K562 (cell line): ENCODE data around the gene DCXR. TPM values are rescaled to one million over a fixed set of nuclear protein-coding genes. Genes with fewer than 3 reads are reported as not detected.

Experiments
- ATAC-seq: fragments of 200-7000 bp; cut with Tn5 transposase; 3 replicates; pipeline ENCODE4 v1.9.1; 2020; ENCODE audit warnings: moderate library complexity
- BruUV-seq: library from RNA; stranded (reverse); fragments of 400-500 nt; replicated peaks from 2 replicates; lab custom pipeline; 2021; lab: Mats Ljungman, UMichigan
- CTCF ChIA-PET: fragments of 300-600 bp; formaldehyde crosslinking; extraction: SDS; loops from one replicate; lab custom pipeline; 2021; ENCODE audit warnings: low intra/inter-chr PET ratio; lab: Yijun Ruan, JAX
- POLR2A ChIA-PET: fragments of 300-600, 350-650 bp; sonication (Branson Sonifier 250); formaldehyde crosslinking; extraction: SDS; loops from one replicate; lab custom pipeline; 2021; ENCODE audit warnings: antibody characterized with exemption, inconsistent platforms; lab: Yijun Ruan, JAX
- DNase-seq, 4 experiments: peaks; one replicate each; pipeline versions ENCODE4 v3.0.0 to v3.0.0-alpha.2; 2011 to 2018; ENCODE audit warnings: low spot score in 3 of 4, mixed read lengths in 3 of 4; ENCODE audit errors: extremely low read depth in 1 of 4
- FAIRE-seq: peaks from 2 replicates; lab custom pipeline; 2011; peaks lifted over from hg19 to GRCh38; lab: Jason Lieb, UNC
- H2AFZ ChIP-seq: 2 replicates; pipeline ENCODE4 v1.6.0; 2011; ENCODE audit warnings: low read depth, low read length, control low read depth, inconsistent platforms
- H3K27ac ChIP-seq: fragments of 200-600 bp; 3 replicates; pipeline ENCODE4 v1.8.0; 2011; ENCODE audit warnings: low read depth, mild to moderate bottlenecking, control low read depth, inconsistent platforms, low read length, moderate library complexity, mixed read lengths; ENCODE audit errors: extremely low read depth
- H3K27me3 ChIP-seq, 2 experiments: fragments of 300-600 bp in 1 of 2; 2 replicates in 1 of 2; 3 replicates in 1 of 2; pipeline versions ENCODE4 v1.6.0 to v1.8.0; 2011; ENCODE audit warnings: inconsistent platforms in 2 of 2, low read length in 2 of 2, mild to moderate bottlenecking in 1 of 2, mixed read lengths in 1 of 2, moderate library complexity in 1 of 2; ENCODE audit not compliant: control insufficient read depth in 2 of 2, insufficient read depth in 2 of 2
- H3K36me3 ChIP-seq: fragments of 300-600 bp; 3 replicates; pipeline ENCODE4 v1.8.0; 2011; ENCODE audit warnings: mild to moderate bottlenecking, low read length, inconsistent platforms; ENCODE audit not compliant: control insufficient read depth, insufficient read depth
- H3K4me1 ChIP-seq, 2 experiments: fragments of 200-600 bp in 1 of 2; replicated peaks in 1 of 2; 2 replicates in 1 of 2; 3 replicates in 1 of 2; pipeline versions ENCODE4 v1.5.1 to v1.8.0; 2011; ENCODE audit warnings: inconsistent platforms in 2 of 2, low read length in 2 of 2, mild to moderate bottlenecking in 1 of 2, mixed read lengths in 1 of 2, moderate library complexity in 1 of 2; ENCODE audit not compliant: control insufficient read depth in 2 of 2, insufficient read depth in 2 of 2
- H3K4me2 ChIP-seq: 2 replicates; pipeline ENCODE4 v1.6.1; 2011; ENCODE audit warnings: low read length, control low read depth, inconsistent platforms, mixed read lengths; ENCODE audit not compliant: insufficient read depth
- H3K4me3 ChIP-seq: fragments of 200-600 bp; sonication (generic), shearing (Covaris generic); 2 replicates; pipeline ENCODE4 v1.5.1; 2016; ENCODE audit warnings: control low read depth, inconsistent platforms
- H3K79me2 ChIP-seq: fragments of 200-600 bp; 3 replicates; pipeline ENCODE4 v1.8.0; 2011; ENCODE audit warnings: low read length, inconsistent platforms; ENCODE audit not compliant: control insufficient read depth, insufficient read depth
- H3K9ac ChIP-seq, 2 experiments: 2 replicates each; pipeline versions ENCODE4 v1.6.0 to v1.6.1; 2011; ENCODE audit warnings: low read depth in 2 of 2, low read length in 2 of 2, control low read depth in 1 of 2, inconsistent platforms in 1 of 2, mild to moderate bottlenecking in 1 of 2, mixed read lengths in 1 of 2; ENCODE audit not compliant: insufficient read depth in 1 of 2
- H3K9me1 ChIP-seq: one replicate; pipeline ENCODE4 v1.6.0; 2011; ENCODE audit warnings: inconsistent platforms, mild to moderate bottlenecking, low read length, moderate library complexity; ENCODE audit not compliant: control insufficient read depth, insufficient read depth
- H3K9me3 ChIP-seq: replicated peaks from 2 replicates; pipeline ENCODE4 v1.5.1; 2011; ENCODE audit warnings: low read depth, low read length, inconsistent platforms; ENCODE audit not compliant: control insufficient read depth, insufficient read depth
- H4K20me1 ChIP-seq: replicated peaks from 2 replicates; pipeline ENCODE4 v1.6.1; 2011; ENCODE audit warnings: low read length, inconsistent platforms, mixed read lengths; ENCODE audit not compliant: control insufficient read depth, insufficient read depth
- CGGBP1 ChIP-seq: fragments of 250-450 bp; sonication (Bioruptor Pico); IDR thresholded peaks from 2 replicates; pipeline ENCODE4 v1.9.0; 2021; ENCODE audit warnings: mild to moderate bottlenecking
- E2F6 ChIP-seq, 2 experiments: IDR thresholded peaks; 2 replicates each; pipeline ENCODE4 v1.6.1; 2011; ENCODE audit warnings: borderline replicate concordance in 1 of 2, control low read depth in 1 of 2, low read depth in 1 of 2, low read length in 1 of 2, mild to moderate bottlenecking in 1 of 2, mixed read lengths in 1 of 2, moderate library complexity in 1 of 2; ENCODE audit not compliant: insufficient read depth in 1 of 2, insufficient read length in 1 of 2, poor library complexity in 1 of 2, severe bottlenecking in 1 of 2; ENCODE audit errors: extremely low read depth in 1 of 2
- EP400 ChIP-seq: fragments of 450-650 bp; IDR thresholded peaks from 2 replicates; pipeline ENCODE4 v1.6.1; 2017; ENCODE audit warnings: antibody characterized with exemption, mild to moderate bottlenecking, moderate library complexity
- NFE2 ChIP-seq: IDR thresholded peaks from 2 replicates; pipeline ENCODE4 v1.6.1; 2014; ENCODE audit warnings: antibody characterized with exemption, low read depth
- NR2C1 ChIP-seq, 2 experiments: fragments of 450-650 bp; IDR thresholded peaks; 2 replicates each; pipeline ENCODE4 v1.6.1; 2017; ENCODE audit warnings: mild to moderate bottlenecking in 2 of 2, antibody characterized with exemption in 1 of 2, inconsistent platforms in 1 of 2, missing compliant biosample characterization in 1 of 2, missing genetic modification characterization in 1 of 2
- POLR2AphosphoS2 ChIP-seq: IDR thresholded peaks from 2 replicates; pipeline ENCODE4 v1.6.1; 2012; ENCODE audit warnings: low read length, improper control_type of control experiment
- RBM22 ChIP-seq: fragments of 200-400 bp; formaldehyde crosslinking; IDR thresholded peaks from 2 replicates; pipeline ENCODE4 v1.6.1; 2018; ENCODE audit warnings: low read length, low read depth; ENCODE audit not compliant: poor library complexity, severe bottlenecking
- TCF3 ChIP-seq: sonication (generic); formaldehyde crosslinking; IDR thresholded peaks from 2 replicates; pipeline ENCODE4 v1.4.0; 2020; ENCODE audit warnings: mild to moderate bottlenecking, missing genetic modification reagents
- TFE3 ChIP-seq: fragments of 450-650 bp; formaldehyde crosslinking; IDR thresholded peaks from 2 replicates; pipeline ENCODE4 v1.4.0; 2020; ENCODE audit warnings: mild to moderate bottlenecking, mixed read lengths
- ZC3H11A ChIP-seq: IDR thresholded peaks from 2 replicates; pipeline ENCODE4 v1.6.1; 2012; ENCODE audit warnings: low read depth, low read length, improper control_type of control experiment
- ZFP91 ChIP-seq: sonication (generic); formaldehyde crosslinking; IDR thresholded peaks from 2 replicates; pipeline ENCODE4 v1.8.0; 2022; ENCODE audit warnings: mild to moderate bottlenecking, missing genetic modification reagents
- ZFX ChIP-seq: sonication (generic); formaldehyde crosslinking; IDR thresholded peaks from 2 replicates; pipeline ENCODE4 v1.8.0; 2022; ENCODE audit warnings: mild to moderate bottlenecking, missing genetic modification reagents, moderate library complexity
- ZNF740 ChIP-seq, 3 experiments: fragments of 200-800 bp in 1 of 3; sonication (Bioruptor generic) in 1 of 3; sonication (generic) in 1 of 3; formaldehyde crosslinking in 1 of 3; IDR thresholded peaks; 2 replicates each; pipeline versions ENCODE4 v1.6.1 to v1.8.0; 2016 to 2022; ENCODE audit warnings: mild to moderate bottlenecking in 2 of 3, missing compliant biosample characterization in 2 of 3, missing genetic modification characterization in 2 of 3, missing genetic modification reagents in 1 of 3
- WGBS: fragments of 100-300 bp; shearing (Covaris generic); methylation state at CpG from one replicate; pipeline ENCODE4 v1.1.6; 2016; ENCODE audit warnings: low coverage, mixed read lengths; ENCODE audit not compliant: insufficient coverage; ENCODE audit errors: missing lambda C conversion rate; 5-methylcytosine and 5-hydroxymethylcytosine counted together
- in situ Hi-C: fragments of 300-500 bp; cut with MboI; formaldehyde crosslinking; loops from 4 replicates; pipeline ENCODE4 v1.15.0; 2018; ENCODE audit warnings: inconsistent platforms, mixed read lengths
- intact Hi-C: fragments of 100-400 bp; cut with micrococcal nuclease; formaldehyde crosslinking; loops from 2 replicates; pipeline ENCODE4 v1.14.2; 2022
- polyA plus RNA-seq, 8 experiments: library from polyadenylated mRNA; depleted of rRNA in 4 of 8; stranded (reverse) in 5 of 8; unstranded in 3 of 8; fragments of >200 nt; fragmentation: Nextera tagmentation in 2 of 8; fragmentation: Illumina TruSeq in 1 of 8; extraction: Ambion mirVana in 2 of 8; extraction: Trizol in 1 of 8; gene quantifications; 2 replicates each; pipeline versions ENCODE4 v1.2.1 to v1.2.3, GENCODE V29; 2011 to 2014; ENCODE audit warnings: inconsistent platforms in 1 of 8, missing spikeins in 1 of 8
- total RNA-seq, 7 experiments: library from RNA; depleted of rRNA in 6 of 7; stranded (reverse); fragments of >200 nt in 6 of 7; fragmentation: Illumina TruSeq in 2 of 7; extraction: Trizol in 2 of 7; gene quantifications; 2 replicates each; pipeline versions ENCODE4 v1.2.1 to v1.2.3, GENCODE V29; 2011 to 2021; ENCODE audit warnings: low replicate concordance in 1 of 7

DCXR gene
- total and polyA plus RNA-seq, 9 of the 15 experiments (the other 6 are each of a cell fraction or from before 2014, with no cell fraction given), result 21.3 to 274 (median 156) TPM

- CTCF ChIA-PET, result no interaction called here
- WGBS, result 98% methylated on average over 15 of the region's 24 CpGs
- no peaks in the 10 kb centered on the region; the same call in 2 of the 3 replicates for H3K79me2 ChIP-seq
- ATAC-seq, result no peak
- H3K9me3 ChIP-seq, result no peaks in the 10 kb centered on the region
- no peak overlapping the region for H2AFZ ChIP-seq
- H3K4me2 ChIP-seq, result no peak overlapping the region
- BruUV-seq, result TSS peak; percentile 38
- H3K27ac ChIP-seq, result no peak overlapping the region
- H3K4me3 ChIP-seq, result no peak overlapping the region
- H4K20me1 ChIP-seq, result peaks cover 26% of the 10 kb centered on the region
- no peak for FAIRE-seq
- POLR2A ChIA-PET, result interaction anchor here (1.2 kb wide), 1 partner anchor 9 kb away, joined by 4 read pairs; no protein-coding TSS in a partner anchor
- intact Hi-C loops (no loop called here), in situ Hi-C loops (no loop called here)
- peaks cover 0 to 73% of the 10 kb centered on the region in 2 experiments; a peak in 2 of 5 replicates for H3K4me1 ChIP-seq
- no peaks in the 10 kb centered on the region for H3K27me3 ChIP-seq
- no peak overlapping the region for H3K9ac ChIP-seq
- H3K36me3 ChIP-seq, result peaks cover 98% of the 10 kb centered on the region; the same call in 2 of the 3 replicates
- H3K9me1 ChIP-seq, result no peaks in the 10 kb centered on the region
- no peak for DNase-seq
- TF ChIP-seq TCF3, result no peak
- TF ChIP-seq ZFX (CRISPR knock-in tag), result no peak
- TF ChIP-seq CGGBP1 (CRISPR knock-in tag), result no peak
- TF ChIP-seq ZFP91 (CRISPR knock-in tag), result no peak
- peak; percentile 75 for TF ChIP-seq POLR2AphosphoS2
- no peak for TF ChIP-seq E2F6 (IDR thresholded peaks at IDR 0.05; ENCODE audit: borderline replicate concordance in 1 of 2, extremely low read depth in 1 of 2, insufficient read depth in 1 of 2, insufficient read length in 1 of 2, low read depth in 1 of 2, low read length in 1 of 2, poor library complexity in 1 of 2, severe bottlenecking in 1 of 2)
- no peak for TF ChIP-seq NFE2
- TF ChIP-seq ZNF740 (CRISPR knock-in tag; IDR thresholded peaks at IDR 0.05), result no peak
- no peak for TF ChIP-seq ZNF740 (tag; IDR thresholded peaks at IDR 0.05)
- TF ChIP-seq NR2C1 (IDR thresholded peaks at IDR 0.05), result no peak
- TF ChIP-seq NR2C1 (tag; IDR thresholded peaks at IDR 0.05), result no peak
- no peak for TF ChIP-seq EP400
- no peak for TF ChIP-seq TFE3 (CRISPR knock-in tag)
- TF ChIP-seq ZC3H11A, result no peak
- peak; percentile 16 for TF ChIP-seq RBM22
Measured at GRCh38 chr17:82083009-82083408, 45.5 kb upstream of the DCXR start.
